Heart left ventricle (tissue), 13 donors: ENCODE measurements around the gene NCEH1.
"Not testable (repeated sequence)": the region's sequence is repeated elsewhere in the genome, so short reads cannot be mapped to it uniquely, and the experiment has no call there.

Experiments used
- POLR2A ChIP-seq, 2 donors: fragments of 450-650 bp; IDR thresholded peaks; one replicate each; pipeline ENCODE4 v1.6.1; 2017; ENCODE audit warnings: antibody characterized with exemption in 2 of 2, mild to moderate bottlenecking in 2 of 2, moderate library complexity in 2 of 2
- TF ChIP-seq, protein P1 (sequence below), 12 donors: fragments of 200-600 bp; sonication (generic) in 4 of 12; IDR thresholded peaks; one replicate each; pipeline versions ENCODE4 v1.5.0 to v1.8.0; 2018 to 2022; ENCODE audit warnings: antibody characterized with exemption in 12 of 12, mild to moderate bottlenecking in 5 of 12
- donor health status: ischemic (EF 13 %, LVEDD 7.1; RV severe dilation, severe dysfunction).
- donor health status: DM: no; HTN: yes; CAD: no.
- donor health status: DM: no; HTN: no; CAD: no.
- donor health status: ischemic (EF 25% LVEDD 6.9; RV normal size, moderate dysfunction).
- donor health status: ischemic (EF 25% LVEDD 5.7; RV mildly dilated, moderate dysfunction).
- donor health status: ischemic (EF 35%, LVEDD 5.7; RV mildly dilated, moderate dysfunction).
- donor health status: nonischemic (EF 11% LVEDD 7.7; RV severe dilation, severe dysfunction).
- donor health status: DM: yes; HTN: yes; CAD: no.
- donor health status: PGD.
- donor health status: ischemic (EF 29% LVEDD 5.4; RV normal size, mild dysfunction).
- donor health status: nonischemic (EF 23%, LVEDD 6.1; RV moderate dilation, normal function).

- not testable (repeated sequence) for TF ChIP-seq POLR2A (IDR thresholded peaks at IDR 0.05)
- TF ChIP-seq, protein P1, sequence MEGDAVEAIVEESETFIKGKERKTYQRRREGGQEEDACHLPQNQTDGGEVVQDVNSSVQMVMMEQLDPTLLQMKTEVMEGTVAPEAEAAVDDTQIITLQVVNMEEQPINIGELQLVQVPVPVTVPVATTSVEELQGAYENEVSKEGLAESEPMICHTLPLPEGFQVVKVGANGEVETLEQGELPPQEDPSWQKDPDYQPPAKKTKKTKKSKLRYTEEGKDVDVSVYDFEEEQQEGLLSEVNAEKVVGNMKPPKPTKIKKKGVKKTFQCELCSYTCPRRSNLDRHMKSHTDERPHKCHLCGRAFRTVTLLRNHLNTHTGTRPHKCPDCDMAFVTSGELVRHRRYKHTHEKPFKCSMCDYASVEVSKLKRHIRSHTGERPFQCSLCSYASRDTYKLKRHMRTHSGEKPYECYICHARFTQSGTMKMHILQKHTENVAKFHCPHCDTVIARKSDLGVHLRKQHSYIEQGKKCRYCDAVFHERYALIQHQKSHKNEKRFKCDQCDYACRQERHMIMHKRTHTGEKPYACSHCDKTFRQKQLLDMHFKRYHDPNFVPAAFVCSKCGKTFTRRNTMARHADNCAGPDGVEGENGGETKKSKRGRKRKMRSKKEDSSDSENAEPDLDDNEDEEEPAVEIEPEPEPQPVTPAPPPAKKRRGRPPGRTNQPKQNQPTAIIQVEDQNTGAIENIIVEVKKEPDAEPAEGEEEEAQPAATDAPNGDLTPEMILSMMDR (IDR thresholded peaks at IDR 0.05), result not testable (repeated sequence)
Measured at GRCh38 chr3:172660421-172660820, 50.4 kb downstream of the NCEH1 start.
